GM18526 (cell line): ENCODE measurements around the gene P4HA2.

Experiments
- POLR2A ChIP-seq: IDR thresholded peaks from 3 replicates; pipeline ENCODE4 v1.6.1; 2011; ENCODE audit not compliant: insufficient read length; ENCODE audit errors: extremely low read depth

P4HA2 gene

GRCh38 chr5:132259069-132259851 is 31.6 kb upstream of the P4HA2 start:
- no peak for TF ChIP-seq POLR2A

GRCh38 chr5:132258102-132259068 is 30.7 kb upstream of the P4HA2 start:
- TF ChIP-seq POLR2A, result no peak

- no peak for TF ChIP-seq POLR2A
These were observed 29.8 kb upstream of the P4HA2 start, which contains the start of gene PDLIM4 for GRCh38 chr5:132257131-132258101. Gene PDLIM4 (plus strand): TSS chr5:132257696. CDS start chr5:132257735, 39 bp downstream.

- TF ChIP-seq POLR2A, result no peak
These were observed 29.1 kb upstream of the P4HA2 start for GRCh38 chr5:132256783-132257130.

- TF ChIP-seq POLR2A, result no peak
These were observed 28.6 kb upstream of the P4HA2 start for GRCh38 chr5:132256086-132256782.

- no peak for TF ChIP-seq POLR2A
These were observed 26.8 kb upstream of the P4HA2 start for GRCh38 chr5:132254321-132254977.

- TF ChIP-seq POLR2A, result no peak
These were observed 26.0 kb upstream of the P4HA2 start for GRCh38 chr5:132253452-132254320.

GRCh38 chr5:132253008-132253441 is 25.4 kb upstream of the P4HA2 start:
- TF ChIP-seq POLR2A, result no peak

- TF ChIP-seq POLR2A, result no peak
These were observed 23.6 kb upstream of the P4HA2 start for GRCh38 chr5:132251220-132251725.

- TF ChIP-seq POLR2A, result no peak
These were observed 22.9 kb upstream of the P4HA2 start for GRCh38 chr5:132250547-132250946.

GRCh38 chr5:132246806-132247205 is 19.2 kb upstream of the P4HA2 start:
- TF ChIP-seq POLR2A, result no peak

GRCh38 chr5:132245593-132245992 is 17.9 kb upstream of the P4HA2 start:
- TF ChIP-seq POLR2A, result no peak
